MM.1S (cell line): ENCODE measurements around the gene SCMH1.

ENCODE experiments used
- EZH2 ChIP-seq: fragments of 300-600 bp; sonication (generic); optimal IDR thresholded peaks from 2 replicates; pipeline ENCODE3; 2017; ENCODE audit warnings: low read depth, mild to moderate bottlenecking, antibody characterized with exemption, low read length, mixed read lengths
- TF ChIP-seq, protein P1 (sequence below): fragments of 300-600 bp; sonication (generic); IDR thresholded peaks from 2 replicates; pipeline ENCODE4 v1.5.1; 2016; ENCODE audit warnings: antibody characterized with exemption, low read length, mixed read lengths

- TF ChIP-seq, protein P1, sequence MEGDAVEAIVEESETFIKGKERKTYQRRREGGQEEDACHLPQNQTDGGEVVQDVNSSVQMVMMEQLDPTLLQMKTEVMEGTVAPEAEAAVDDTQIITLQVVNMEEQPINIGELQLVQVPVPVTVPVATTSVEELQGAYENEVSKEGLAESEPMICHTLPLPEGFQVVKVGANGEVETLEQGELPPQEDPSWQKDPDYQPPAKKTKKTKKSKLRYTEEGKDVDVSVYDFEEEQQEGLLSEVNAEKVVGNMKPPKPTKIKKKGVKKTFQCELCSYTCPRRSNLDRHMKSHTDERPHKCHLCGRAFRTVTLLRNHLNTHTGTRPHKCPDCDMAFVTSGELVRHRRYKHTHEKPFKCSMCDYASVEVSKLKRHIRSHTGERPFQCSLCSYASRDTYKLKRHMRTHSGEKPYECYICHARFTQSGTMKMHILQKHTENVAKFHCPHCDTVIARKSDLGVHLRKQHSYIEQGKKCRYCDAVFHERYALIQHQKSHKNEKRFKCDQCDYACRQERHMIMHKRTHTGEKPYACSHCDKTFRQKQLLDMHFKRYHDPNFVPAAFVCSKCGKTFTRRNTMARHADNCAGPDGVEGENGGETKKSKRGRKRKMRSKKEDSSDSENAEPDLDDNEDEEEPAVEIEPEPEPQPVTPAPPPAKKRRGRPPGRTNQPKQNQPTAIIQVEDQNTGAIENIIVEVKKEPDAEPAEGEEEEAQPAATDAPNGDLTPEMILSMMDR = no peak
- TF ChIP-seq EZH2 = no peak
Measured at GRCh38 chr1:41285818-41286217, 43.7 kb upstream of the SCMH1 start.
